HEK293 (cell line): ENCODE results near the gene CD44.

Experiments used
- GFI1B ChIP-seq: fragments of 450-650 bp; formaldehyde crosslinking; IDR thresholded peaks from 2 replicates; pipeline ENCODE4 v1.5.1; 2016; ENCODE audit warnings: missing biosample characterization, missing genetic modification characterization
- KLF10 ChIP-seq: fragments of 450-650 bp; IDR thresholded peaks from 2 replicates; pipeline ENCODE4 v1.5.1; 2018; ENCODE audit warnings: missing biosample characterization, mild to moderate bottlenecking, missing genetic modification characterization
- KLF16 ChIP-seq: fragments of 450-650 bp; formaldehyde crosslinking; IDR thresholded peaks from 2 replicates; pipeline ENCODE4 v1.5.1; 2017; ENCODE audit warnings: missing biosample characterization, missing genetic modification characterization
- KLF8 ChIP-seq: fragments of 450-650 bp; formaldehyde crosslinking; IDR thresholded peaks from 2 replicates; pipeline ENCODE4 v1.5.1; 2016; ENCODE audit warnings: missing biosample characterization, missing genetic modification characterization
- SETDB1 ChIP-seq: IDR thresholded peaks from one replicate; pipeline ENCODE4 v1.6.1; 2017; ENCODE audit warnings: mild to moderate bottlenecking, low read length, moderate library complexity, mixed read lengths; ENCODE audit not compliant: insufficient read length
- ZNF140 ChIP-seq: fragments of 450-650 bp; formaldehyde crosslinking; IDR thresholded peaks from 2 replicates; pipeline ENCODE4 v1.5.1; 2016; ENCODE audit warnings: missing biosample characterization, missing genetic modification characterization
- ZNF311 ChIP-seq: fragments of 450-650 bp; formaldehyde crosslinking; IDR thresholded peaks from 2 replicates; pipeline ENCODE4 v1.5.1; 2017; ENCODE audit warnings: missing biosample characterization, missing genetic modification characterization, borderline replicate concordance
- ZNF404 ChIP-seq: fragments of 450-650 bp; formaldehyde crosslinking; IDR thresholded peaks from 2 replicates; pipeline ENCODE4 v1.5.1; 2017; ENCODE audit warnings: missing biosample characterization, missing genetic modification characterization
- ZSCAN16 ChIP-seq: fragments of 450-650 bp; formaldehyde crosslinking; IDR thresholded peaks from 2 replicates; pipeline ENCODE4 v1.5.1; 2016; ENCODE audit warnings: missing biosample characterization, missing genetic modification characterization
- TF ChIP-seq, protein P1 (sequence below): fragments of 450-650 bp; formaldehyde crosslinking; IDR thresholded peaks from 2 replicates; pipeline ENCODE4 v1.5.1; 2016; ENCODE audit warnings: missing biosample characterization, missing genetic modification characterization
- TF ChIP-seq, protein P2 (sequence below): fragments of 450-650 bp; formaldehyde crosslinking; IDR thresholded peaks from 2 replicates; pipeline ENCODE4 v1.5.1; 2016; ENCODE audit warnings: missing biosample characterization, missing genetic modification characterization
- TF ChIP-seq, protein P3 (sequence below): fragments of 450-650 bp; formaldehyde crosslinking; optimal IDR thresholded peaks from 2 replicates; pipeline ENCODE3; 2016; ENCODE audit warnings: missing biosample characterization, mild to moderate bottlenecking, missing genetic modification characterization

DNA sequence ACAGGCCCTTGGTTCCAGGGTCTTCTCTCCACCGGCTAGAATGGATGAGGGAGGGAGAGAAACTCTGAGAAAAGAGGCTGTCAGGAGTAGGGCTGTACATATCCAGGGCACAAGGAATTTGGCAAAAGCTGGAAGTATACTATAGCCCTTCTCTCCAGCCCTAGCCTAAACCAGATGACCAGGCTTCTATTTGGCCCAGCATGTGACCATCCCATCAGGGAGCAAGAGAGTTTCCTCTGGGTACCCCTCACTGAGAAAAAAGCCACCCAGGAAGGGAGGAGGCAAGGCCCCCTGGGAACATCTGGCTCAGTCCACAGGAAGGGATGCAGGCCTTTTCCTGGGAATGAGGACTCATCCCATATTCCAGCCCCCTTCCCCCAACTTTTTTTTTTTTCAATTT, 8.3 kb downstream of the CD44 start:
- TF ChIP-seq GFI1B (tag by site-specific recombination) (no peak), KLF8 (tag by site-specific recombination) (no peak), ZNF140 (tag by site-specific recombination) (no peak), ZSCAN16 (tag by site-specific recombination) (no peak), KLF10 (tag by site-specific recombination) (no peak), ZNF404 (no peak), KLF16 (tag by site-specific recombination) (no peak), SETDB1 (no peak), ZNF311 (tag by site-specific recombination) (no peak)
- TF ChIP-seq, protein P1, sequence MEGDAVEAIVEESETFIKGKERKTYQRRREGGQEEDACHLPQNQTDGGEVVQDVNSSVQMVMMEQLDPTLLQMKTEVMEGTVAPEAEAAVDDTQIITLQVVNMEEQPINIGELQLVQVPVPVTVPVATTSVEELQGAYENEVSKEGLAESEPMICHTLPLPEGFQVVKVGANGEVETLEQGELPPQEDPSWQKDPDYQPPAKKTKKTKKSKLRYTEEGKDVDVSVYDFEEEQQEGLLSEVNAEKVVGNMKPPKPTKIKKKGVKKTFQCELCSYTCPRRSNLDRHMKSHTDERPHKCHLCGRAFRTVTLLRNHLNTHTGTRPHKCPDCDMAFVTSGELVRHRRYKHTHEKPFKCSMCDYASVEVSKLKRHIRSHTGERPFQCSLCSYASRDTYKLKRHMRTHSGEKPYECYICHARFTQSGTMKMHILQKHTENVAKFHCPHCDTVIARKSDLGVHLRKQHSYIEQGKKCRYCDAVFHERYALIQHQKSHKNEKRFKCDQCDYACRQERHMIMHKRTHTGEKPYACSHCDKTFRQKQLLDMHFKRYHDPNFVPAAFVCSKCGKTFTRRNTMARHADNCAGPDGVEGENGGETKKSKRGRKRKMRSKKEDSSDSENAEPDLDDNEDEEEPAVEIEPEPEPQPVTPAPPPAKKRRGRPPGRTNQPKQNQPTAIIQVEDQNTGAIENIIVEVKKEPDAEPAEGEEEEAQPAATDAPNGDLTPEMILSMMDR (tag by site-specific recombination) = no peak
- TF ChIP-seq, protein P2, sequence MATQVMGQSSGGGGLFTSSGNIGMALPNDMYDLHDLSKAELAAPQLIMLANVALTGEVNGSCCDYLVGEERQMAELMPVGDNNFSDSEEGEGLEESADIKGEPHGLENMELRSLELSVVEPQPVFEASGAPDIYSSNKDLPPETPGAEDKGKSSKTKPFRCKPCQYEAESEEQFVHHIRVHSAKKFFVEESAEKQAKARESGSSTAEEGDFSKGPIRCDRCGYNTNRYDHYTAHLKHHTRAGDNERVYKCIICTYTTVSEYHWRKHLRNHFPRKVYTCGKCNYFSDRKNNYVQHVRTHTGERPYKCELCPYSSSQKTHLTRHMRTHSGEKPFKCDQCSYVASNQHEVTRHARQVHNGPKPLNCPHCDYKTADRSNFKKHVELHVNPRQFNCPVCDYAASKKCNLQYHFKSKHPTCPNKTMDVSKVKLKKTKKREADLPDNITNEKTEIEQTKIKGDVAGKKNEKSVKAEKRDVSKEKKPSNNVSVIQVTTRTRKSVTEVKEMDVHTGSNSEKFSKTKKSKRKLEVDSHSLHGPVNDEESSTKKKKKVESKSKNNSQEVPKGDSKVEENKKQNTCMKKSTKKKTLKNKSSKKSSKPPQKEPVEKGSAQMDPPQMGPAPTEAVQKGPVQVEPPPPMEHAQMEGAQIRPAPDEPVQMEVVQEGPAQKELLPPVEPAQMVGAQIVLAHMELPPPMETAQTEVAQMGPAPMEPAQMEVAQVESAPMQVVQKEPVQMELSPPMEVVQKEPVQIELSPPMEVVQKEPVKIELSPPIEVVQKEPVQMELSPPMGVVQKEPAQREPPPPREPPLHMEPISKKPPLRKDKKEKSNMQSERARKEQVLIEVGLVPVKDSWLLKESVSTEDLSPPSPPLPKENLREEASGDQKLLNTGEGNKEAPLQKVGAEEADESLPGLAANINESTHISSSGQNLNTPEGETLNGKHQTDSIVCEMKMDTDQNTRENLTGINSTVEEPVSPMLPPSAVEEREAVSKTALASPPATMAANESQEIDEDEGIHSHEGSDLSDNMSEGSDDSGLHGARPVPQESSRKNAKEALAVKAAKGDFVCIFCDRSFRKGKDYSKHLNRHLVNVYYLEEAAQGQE (tag by site-specific recombination) = no peak
- TF ChIP-seq, protein P3, sequence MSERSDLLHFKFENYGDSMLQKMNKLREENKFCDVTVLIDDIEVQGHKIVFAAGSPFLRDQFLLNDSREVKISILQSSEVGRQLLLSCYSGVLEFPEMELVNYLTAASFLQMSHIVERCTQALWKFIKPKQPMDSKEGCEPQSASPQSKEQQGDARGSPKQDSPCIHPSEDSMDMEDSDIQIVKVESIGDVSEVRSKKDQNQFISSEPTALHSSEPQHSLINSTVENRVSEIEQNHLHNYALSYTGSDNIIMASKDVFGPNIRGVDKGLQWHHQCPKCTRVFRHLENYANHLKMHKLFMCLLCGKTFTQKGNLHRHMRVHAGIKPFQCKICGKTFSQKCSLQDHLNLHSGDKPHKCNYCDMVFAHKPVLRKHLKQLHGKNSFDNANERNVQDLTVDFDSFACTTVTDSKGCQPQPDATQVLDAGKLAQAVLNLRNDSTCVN (tag by site-specific recombination) = no peak
